ENCODE data around the gene PLEKHN1. TPM values are rescaled to one million over a fixed set of nuclear protein-coding genes. Genes with fewer than 3 reads are reported as not detected.

Gene PLEKHN1
- total and polyA plus RNA-seq, 2 experiments from 2014 or later = 0.60 to 2.4 TPM

DNA sequence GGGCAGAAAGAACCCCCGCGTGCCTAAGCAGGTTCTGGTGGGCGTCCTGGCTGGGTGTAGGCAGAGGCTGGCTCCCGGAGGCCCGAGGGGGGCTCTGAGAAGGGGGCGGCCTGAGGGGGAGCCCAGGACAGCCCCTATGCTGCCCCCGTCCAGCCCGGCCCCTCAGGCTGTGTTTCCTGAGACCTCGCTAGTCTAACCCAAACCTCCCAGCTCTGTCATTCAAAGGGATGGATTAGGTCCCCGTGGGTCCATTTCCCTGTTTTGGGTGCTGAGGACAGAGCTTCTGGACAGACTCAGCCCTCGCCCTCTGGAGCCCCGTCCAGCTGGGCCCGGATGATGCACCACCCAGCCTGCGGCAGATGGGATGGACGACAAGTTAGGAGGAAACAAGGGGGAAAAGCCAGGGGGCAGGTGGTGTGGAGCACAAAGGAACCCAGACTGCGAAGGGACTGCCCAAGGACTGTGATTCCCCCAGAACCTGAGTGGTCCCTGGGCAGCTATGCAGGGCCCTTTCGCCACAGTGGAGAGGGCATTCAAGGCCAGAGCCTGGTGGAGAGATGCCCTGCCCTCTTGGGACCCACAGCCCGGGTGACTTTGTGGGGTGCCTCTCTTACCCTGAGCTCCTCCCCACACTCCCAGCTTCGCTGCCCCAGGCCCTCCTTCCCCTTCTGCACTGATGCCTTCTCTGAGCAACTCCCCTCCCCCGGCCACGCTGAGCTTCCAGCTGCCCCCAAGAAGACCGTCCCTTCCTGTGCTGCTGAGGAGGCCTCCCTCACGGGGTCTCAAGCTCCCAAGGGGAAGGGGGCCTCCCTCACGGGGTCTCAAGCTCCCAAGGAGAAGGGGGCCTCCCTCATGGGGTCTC, 30.8 kb downstream of the PLEKHN1 start:
- peaks cover 9% of the 10 kb centered on the region for H3K4me1 ChIP-seq (ENCODE audit: insufficient read depth)
- peak; percentile 18 for DNase-seq (ENCODE audit: low spot score)

DNA sequence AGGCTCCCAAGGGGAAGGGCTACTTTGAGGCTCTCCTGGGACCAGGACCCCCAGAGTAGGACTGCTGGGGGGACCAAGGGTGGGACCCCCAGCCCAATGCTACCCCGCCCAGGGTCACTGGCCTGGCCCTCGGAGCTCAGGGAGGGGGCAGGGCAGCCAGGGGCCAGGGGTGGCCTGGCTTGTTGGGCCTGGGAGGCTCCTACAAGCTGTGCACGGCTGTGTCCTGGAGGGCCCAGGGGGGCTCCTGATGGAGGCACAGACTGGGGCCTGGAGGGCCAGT, 31.4 kb downstream of the PLEKHN1 start:
- no peak overlapping the region for H3K27ac ChIP-seq
- no peaks in the 10 kb centered on the region for H3K36me3 ChIP-seq (replicated peaks; ENCODE audit: insufficient read depth, low read depth)
- H3K79me2 ChIP-seq = peaks cover 12% of the 10 kb centered on the region
- TF ChIP-seq, protein P1, sequence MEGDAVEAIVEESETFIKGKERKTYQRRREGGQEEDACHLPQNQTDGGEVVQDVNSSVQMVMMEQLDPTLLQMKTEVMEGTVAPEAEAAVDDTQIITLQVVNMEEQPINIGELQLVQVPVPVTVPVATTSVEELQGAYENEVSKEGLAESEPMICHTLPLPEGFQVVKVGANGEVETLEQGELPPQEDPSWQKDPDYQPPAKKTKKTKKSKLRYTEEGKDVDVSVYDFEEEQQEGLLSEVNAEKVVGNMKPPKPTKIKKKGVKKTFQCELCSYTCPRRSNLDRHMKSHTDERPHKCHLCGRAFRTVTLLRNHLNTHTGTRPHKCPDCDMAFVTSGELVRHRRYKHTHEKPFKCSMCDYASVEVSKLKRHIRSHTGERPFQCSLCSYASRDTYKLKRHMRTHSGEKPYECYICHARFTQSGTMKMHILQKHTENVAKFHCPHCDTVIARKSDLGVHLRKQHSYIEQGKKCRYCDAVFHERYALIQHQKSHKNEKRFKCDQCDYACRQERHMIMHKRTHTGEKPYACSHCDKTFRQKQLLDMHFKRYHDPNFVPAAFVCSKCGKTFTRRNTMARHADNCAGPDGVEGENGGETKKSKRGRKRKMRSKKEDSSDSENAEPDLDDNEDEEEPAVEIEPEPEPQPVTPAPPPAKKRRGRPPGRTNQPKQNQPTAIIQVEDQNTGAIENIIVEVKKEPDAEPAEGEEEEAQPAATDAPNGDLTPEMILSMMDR (IDR thresholded peaks at IDR 0.05; ENCODE audit: poor library complexity) = no peak
- no peak for TF ChIP-seq EZH2 (IDR thresholded peaks at IDR 0.05; ENCODE audit: borderline replicate concordance)
- no peak for TF ChIP-seq EZH2phosphoT487 (IDR thresholded peaks at IDR 0.05; ENCODE audit: low read depth, severe bottlenecking, unreplicated experiment)
- peaks cover 16% of the 10 kb centered on the region for H3K27me3 ChIP-seq
- peak overlapping the region; percentile 95 for H3K4me2 ChIP-seq
- H3K4me3 ChIP-seq = no peak overlapping the region
- peak; percentile 19 for DNase-seq (ENCODE audit: low spot score)
- no peaks in the 10 kb centered on the region for H3K9me2 ChIP-seq (replicated peaks; ENCODE audit: insufficient read depth)
- H2AFZ ChIP-seq = no peak overlapping the region
- H3K9me3 ChIP-seq (ENCODE audit: low read depth) = no peaks in the 10 kb centered on the region
- no peaks in the 10 kb centered on the region for H4K20me1 ChIP-seq (ENCODE audit: insufficient read depth, poor library complexity, severe bottlenecking)
- peaks cover 9% of the 10 kb centered on the region for H3K4me1 ChIP-seq (ENCODE audit: insufficient read depth)
- WGBS (ENCODE audit: low lambda C conversion rate, missing lambda C conversion rate) = 83% methylated on average over 3 of the region's 3 CpGs

More for the DNA sequence above, 30.8 kb downstream of the PLEKHN1 start:
- Histone ChIP-seq H3K9me3 (ENCODE audit: low read depth) (no peaks in the 10 kb centered on the region), H3K79me2 (peaks cover 8% of the 10 kb centered on the region), H3K9me2 (replicated peaks; ENCODE audit: insufficient read depth) (no peaks in the 10 kb centered on the region), H3K36me3 (replicated peaks; ENCODE audit: insufficient read depth, low read depth) (no peaks in the 10 kb centered on the region), H3K4me2 (no peak overlapping the region), H3K27me3 (peaks cover 16% of the 10 kb centered on the region), H2AFZ (no peak overlapping the region), H4K20me1 (ENCODE audit: insufficient read depth, poor library complexity, severe bottlenecking) (no peaks in the 10 kb centered on the region), H3K27ac (no peak overlapping the region), H3K4me3 (no peak overlapping the region)
- TF ChIP-seq, protein P1 (IDR thresholded peaks at IDR 0.05; ENCODE audit: poor library complexity) = no peak
- TF ChIP-seq EZH2 (IDR thresholded peaks at IDR 0.05; ENCODE audit: borderline replicate concordance) (no peak), EZH2phosphoT487 (IDR thresholded peaks at IDR 0.05; ENCODE audit: low read depth, severe bottlenecking, unreplicated experiment) (no peak)
- WGBS (ENCODE audit: low lambda C conversion rate, missing lambda C conversion rate) = 69% methylated on average over 15 of the region's 24 CpGs

DNA sequence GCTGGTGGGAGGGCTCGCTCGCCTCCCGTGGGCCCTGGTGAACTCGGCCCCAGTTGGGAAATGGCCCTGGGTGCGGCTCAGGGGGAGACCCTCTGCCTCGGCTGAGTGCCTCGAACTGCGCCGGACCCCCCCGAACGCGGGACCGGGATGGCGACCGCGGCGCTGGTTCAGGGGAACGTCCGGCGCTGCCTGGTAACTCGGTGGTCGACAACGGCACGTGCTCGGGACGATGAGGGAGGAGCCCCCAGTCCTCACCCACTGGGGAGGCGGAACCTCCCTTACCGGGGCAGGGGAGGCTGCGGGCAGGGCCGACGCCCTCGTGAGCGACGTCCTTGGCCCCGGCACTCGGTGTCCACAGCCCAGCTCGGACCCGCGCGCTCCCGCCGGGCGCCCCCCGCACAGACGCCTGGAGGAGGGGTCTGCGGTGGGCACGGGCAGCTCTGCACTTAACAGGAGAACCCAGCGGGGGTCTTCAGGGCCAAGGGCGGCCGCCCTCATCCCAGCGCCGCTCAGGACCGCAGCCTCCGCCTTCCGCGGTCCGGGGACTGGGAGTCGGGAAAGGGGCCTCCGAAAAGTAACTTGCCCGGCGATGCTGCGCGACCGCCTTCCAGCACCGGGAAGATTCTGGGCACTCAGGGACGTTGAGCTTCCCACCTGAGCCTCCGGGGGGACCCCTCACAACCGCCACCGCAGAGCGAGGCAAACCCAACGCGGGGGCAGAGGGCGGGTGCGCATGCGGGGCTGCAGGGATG, 31.9 kb downstream of the PLEKHN1 start:
- H4K20me1 ChIP-seq (ENCODE audit: insufficient read depth, poor library complexity, severe bottlenecking) = no peaks in the 10 kb centered on the region
- H2AFZ ChIP-seq = no peak overlapping the region
- 31% methylated on average over 36 of the region's 75 CpGs for WGBS (ENCODE audit: low lambda C conversion rate, missing lambda C conversion rate)
- H3K27me3 ChIP-seq = peaks cover 16% of the 10 kb centered on the region
- H3K9me3 ChIP-seq (ENCODE audit: low read depth) = no peaks in the 10 kb centered on the region
- H3K27ac ChIP-seq = no peak overlapping the region
- no peaks in the 10 kb centered on the region for H3K36me3 ChIP-seq (replicated peaks; ENCODE audit: insufficient read depth, low read depth)
- H3K4me2 ChIP-seq = peak overlapping the region; percentile 95
- H3K4me3 ChIP-seq = peak overlapping the region; percentile 73
- H3K79me2 ChIP-seq = peaks cover 16% of the 10 kb centered on the region
- TF ChIP-seq EZH2phosphoT487 (IDR thresholded peaks at IDR 0.05; ENCODE audit: low read depth, severe bottlenecking, unreplicated experiment) (no peak), EZH2 (IDR thresholded peaks at IDR 0.05; ENCODE audit: borderline replicate concordance) (peak; percentile 84)
- peaks cover 9% of the 10 kb centered on the region for H3K4me1 ChIP-seq (ENCODE audit: insufficient read depth)
- no peaks in the 10 kb centered on the region for H3K9me2 ChIP-seq (replicated peaks; ENCODE audit: insufficient read depth)
- DNase-seq (ENCODE audit: low spot score) = peak; percentile 64

DNA sequence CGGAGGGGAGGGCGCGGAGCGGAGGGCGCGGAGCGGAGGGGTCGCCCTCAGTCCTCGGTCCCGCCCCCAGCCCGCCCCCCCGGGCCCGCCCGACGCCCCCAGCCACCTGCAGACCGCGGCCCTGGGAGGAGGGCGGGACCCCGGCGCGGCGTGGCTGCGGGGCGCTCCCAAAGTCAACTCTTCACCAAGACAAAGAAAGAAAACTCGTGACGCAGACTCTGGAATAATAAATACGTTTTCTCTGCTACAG, 32.4 kb downstream of the PLEKHN1 start:
- H2AFZ ChIP-seq = no peak overlapping the region

More for the DNA sequence above, 32.4 kb downstream of the PLEKHN1 start:
- Histone ChIP-seq H3K4me2 (peak overlapping the region; percentile 95), H3K9me2 (replicated peaks; ENCODE audit: insufficient read depth) (no peaks in the 10 kb centered on the region), H3K79me2 (peaks cover 16% of the 10 kb centered on the region), H3K4me3 (peak overlapping the region; percentile 73), H4K20me1 (ENCODE audit: insufficient read depth, poor library complexity, severe bottlenecking) (no peaks in the 10 kb centered on the region), H3K27me3 (peaks cover 16% of the 10 kb centered on the region), H3K36me3 (replicated peaks; ENCODE audit: insufficient read depth, low read depth) (no peaks in the 10 kb centered on the region), H3K9me3 (ENCODE audit: low read depth) (no peaks in the 10 kb centered on the region), H3K4me1 (ENCODE audit: insufficient read depth) (peaks cover 9% of the 10 kb centered on the region), H3K27ac (no peak overlapping the region)
- 0% methylated on average over 13 of the region's 27 CpGs for WGBS (ENCODE audit: low lambda C conversion rate, missing lambda C conversion rate)
- no peak for DNase-seq (ENCODE audit: low spot score)
- TF ChIP-seq EZH2phosphoT487 (IDR thresholded peaks at IDR 0.05; ENCODE audit: low read depth, severe bottlenecking, unreplicated experiment) = no peak
- no peak for TF ChIP-seq EZH2 (IDR thresholded peaks at IDR 0.05; ENCODE audit: borderline replicate concordance)
- TF ChIP-seq, protein P1 (IDR thresholded peaks at IDR 0.05; ENCODE audit: poor library complexity) = no peak

All from hepatocyte (in vitro differentiated cells).